GM18517 (cell line): Measurements from ENCODE around the gene ZDHHC16.
"Not testable (repeated sequence)": the region's sequence is repeated elsewhere in the genome, so short reads cannot be mapped to it uniquely, and the experiment has no call there.

Source experiments
- ATAC-seq: cut with Tn5 transposase; IDR thresholded peaks from one replicate; pipeline ENCODE4 v1.9.1; 2021; ENCODE audit warnings: mild to moderate bottlenecking, moderate library complexity; ENCODE audit not compliant: unreplicated experiment

Gene ZDHHC16

DNA sequence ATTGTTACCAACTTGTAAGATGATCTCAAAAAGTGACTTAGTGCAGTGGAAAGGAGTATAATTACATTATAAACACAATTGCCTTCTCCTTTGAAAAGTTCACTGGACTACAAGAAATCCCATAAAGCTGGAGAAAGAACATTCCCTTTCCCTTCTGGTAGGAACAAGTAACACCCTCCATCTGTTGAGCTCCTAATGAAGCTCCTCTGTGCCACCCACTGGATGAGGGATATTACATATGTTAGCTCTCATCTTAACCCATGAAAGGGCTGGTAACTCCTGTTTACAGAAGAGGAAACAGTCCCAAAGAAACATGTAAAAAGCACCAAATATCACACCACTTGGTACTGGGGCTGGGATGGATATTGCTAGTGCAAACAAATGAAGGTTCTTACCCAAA, 11.9 kb upstream of the ZDHHC16 start:
- no peak for ATAC-seq

- no peak for ATAC-seq
Observed at GRCh38 chr10:97434557-97434956, 11.4 kb upstream of the ZDHHC16 start.

DNA sequence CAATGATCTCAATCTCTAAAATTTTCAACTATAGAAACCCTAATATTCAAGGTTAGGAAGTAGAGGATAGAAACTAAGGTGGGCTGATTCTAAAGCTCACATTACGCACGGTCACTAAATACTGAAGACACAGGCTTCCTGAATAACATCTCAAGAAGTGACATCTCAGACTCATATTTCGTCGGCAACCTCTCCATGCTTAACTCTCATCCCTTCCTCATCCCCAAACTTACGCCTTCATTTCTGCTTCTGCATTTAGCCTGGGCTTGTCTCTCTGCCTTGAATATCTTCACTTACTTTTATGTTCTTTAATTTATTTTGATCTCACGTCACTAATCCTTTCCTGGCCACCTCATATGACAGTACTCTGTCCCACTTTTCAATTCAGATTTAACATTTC, 10.8 kb upstream of the ZDHHC16 start:
- ATAC-seq, result no peak

GRCh38 chr10:97442277-97442676, 3.7 kb upstream of the ZDHHC16 start:
- no peak for ATAC-seq

GRCh38 chr10:97444212-97444611, 1.8 kb upstream of the ZDHHC16 start:
- no peak for ATAC-seq

DNA sequence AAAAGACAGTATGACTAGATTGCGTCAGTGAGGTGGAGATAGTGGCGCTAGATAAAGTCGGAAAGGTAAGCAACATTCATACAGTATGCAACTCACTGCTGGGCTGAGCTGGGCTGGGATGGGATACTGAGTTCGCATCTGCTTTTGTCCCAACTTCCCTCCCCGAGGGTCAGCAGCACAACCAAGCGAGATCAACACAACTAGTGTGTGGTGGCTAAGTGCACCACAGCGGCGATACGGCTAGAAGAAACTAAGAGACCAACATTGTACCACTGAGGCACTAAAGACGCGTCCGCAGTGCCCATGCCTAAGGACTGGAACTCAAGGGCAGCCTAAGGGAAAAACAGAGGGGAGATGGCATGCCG, 636 bp upstream of the ZDHHC16 start:
- no peak for ATAC-seq

- no peak for ATAC-seq
Observed at GRCh38 chr10:97450828-97451227, 4.9 kb downstream of the ZDHHC16 start.

- ATAC-seq, result no peak
Observed at GRCh38 chr10:97451605-97452004, 5.6 kb downstream of the ZDHHC16 start.

GRCh38 chr10:97452352-97452751, 6.4 kb downstream of the ZDHHC16 start:
- no peak for ATAC-seq

GRCh38 chr10:97454330-97455036, 8.5 kb downstream of the ZDHHC16 start:
- no peak for ATAC-seq

GRCh38 chr10:97456034-97456685, 10.2 kb downstream of the ZDHHC16 start:
- ATAC-seq, result no peak

- ATAC-seq, result no peak
Observed at GRCh38 chr10:97456686-97457065, 10.7 kb downstream of the ZDHHC16 start.

DNA sequence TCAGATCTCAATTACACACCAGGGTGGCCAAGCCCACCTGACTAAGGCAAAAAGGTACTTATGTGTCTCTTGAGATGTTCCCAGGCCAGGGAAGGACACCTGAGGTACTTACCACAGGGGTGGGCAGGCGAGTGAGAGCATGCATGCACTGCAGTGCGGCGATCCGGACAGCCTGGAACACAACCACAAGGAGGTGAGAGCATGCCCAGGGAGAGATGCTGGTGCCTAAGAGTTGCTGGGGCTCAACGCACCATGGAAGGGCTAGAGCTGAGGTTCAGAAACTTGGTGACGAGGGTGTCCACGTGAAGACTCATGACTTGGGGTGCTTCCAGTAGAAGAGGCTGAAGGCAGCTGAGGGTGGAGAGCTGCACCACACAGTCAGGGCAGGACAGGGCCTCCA, 13.1 kb downstream of the ZDHHC16 start:
- ATAC-seq, result no peak

GRCh38 chr10:97459933-97460332, 14.0 kb downstream of the ZDHHC16 start:
- no peak for ATAC-seq

- ATAC-seq, result no peak
Observed at GRCh38 chr10:97462309-97462708, 16.3 kb downstream of the ZDHHC16 start.

- ATAC-seq, result no peak
Observed at GRCh38 chr10:97463363-97464132, 17.6 kb downstream of the ZDHHC16 start.

DNA sequence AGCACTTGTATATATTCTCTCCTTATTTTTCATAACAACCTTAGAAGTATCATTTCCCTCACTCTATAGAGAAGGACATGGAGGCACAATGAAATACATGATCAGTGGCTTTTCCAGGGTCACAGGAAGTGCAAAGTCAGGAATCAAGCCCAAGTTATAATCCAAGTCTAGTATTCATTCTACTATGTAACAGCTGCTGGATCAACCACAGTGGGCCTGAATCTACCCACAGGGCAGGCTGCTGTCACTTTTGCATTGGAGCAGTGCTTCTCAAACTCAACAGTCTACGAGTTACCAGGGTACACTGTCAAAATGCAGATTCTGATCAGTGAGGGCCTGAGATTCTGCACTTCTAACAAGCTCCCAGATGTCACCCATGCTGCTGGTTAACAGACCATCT, 18.3 kb downstream of the ZDHHC16 start:
- no peak for ATAC-seq

DNA sequence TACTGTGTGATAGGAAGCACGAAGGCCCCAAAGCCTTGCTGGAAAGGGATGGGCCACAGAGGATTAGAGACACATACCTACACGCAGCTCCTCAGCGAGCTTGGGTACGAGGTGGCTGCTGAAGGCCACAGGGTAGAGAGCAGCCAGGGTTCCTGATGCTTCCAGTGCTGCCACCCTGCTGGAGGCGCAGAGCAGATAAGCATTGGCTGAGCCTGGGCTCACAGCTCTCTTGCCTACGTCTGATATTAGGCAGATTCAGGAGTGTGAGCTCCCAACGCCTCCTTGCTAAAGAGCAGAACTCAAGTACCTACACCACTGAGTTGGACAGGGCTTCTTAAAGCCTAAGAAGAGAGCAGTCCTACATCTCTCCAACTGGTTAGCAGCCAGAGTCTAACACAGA, 20.0 kb downstream of the ZDHHC16 start:
- no peak for ATAC-seq

- ATAC-seq, result no peak
Observed at GRCh38 chr10:97466755-97467154, 20.8 kb downstream of the ZDHHC16 start.

DNA sequence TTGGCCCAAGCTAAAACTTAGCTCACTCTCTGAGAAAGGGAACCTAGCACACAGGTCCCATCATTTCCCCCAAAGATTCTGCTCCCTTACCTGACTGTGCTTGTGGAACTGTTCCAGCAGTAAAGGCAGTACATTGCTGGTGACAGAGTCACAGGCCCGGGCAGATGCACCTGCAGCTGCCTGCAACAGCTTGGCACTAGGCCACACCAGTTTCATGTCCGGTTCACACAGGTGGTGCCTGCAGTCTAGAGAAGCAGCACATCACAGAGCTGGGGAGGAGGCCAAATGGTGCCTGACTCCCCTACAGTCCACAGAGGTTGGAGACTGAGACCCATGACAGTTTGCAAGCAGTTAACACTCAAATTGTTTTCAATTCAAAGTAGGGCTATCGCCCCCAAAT, 22.2 kb downstream of the ZDHHC16 start:
- ATAC-seq, result no peak

DNA sequence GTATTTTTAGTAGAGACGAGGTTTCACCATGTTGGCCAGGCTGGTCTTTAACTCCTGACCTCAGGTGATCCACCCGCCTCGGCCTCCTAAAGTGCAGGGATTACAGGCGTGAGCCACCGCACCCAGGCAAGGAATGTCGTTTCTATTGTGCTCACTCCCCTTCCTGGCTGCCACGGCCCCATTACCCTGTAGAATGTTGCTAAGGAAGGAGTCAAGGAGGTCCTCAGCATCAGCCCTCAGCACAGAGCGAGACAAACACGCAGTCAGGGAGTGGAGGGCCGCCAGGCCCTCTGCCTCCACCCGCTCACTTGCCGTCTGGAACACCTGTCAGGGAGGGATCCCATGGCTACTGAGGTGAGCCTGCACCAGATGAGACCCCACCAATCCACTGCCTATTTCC, 22.8 kb downstream of the ZDHHC16 start:
- ATAC-seq, result not testable (repeated sequence)

DNA sequence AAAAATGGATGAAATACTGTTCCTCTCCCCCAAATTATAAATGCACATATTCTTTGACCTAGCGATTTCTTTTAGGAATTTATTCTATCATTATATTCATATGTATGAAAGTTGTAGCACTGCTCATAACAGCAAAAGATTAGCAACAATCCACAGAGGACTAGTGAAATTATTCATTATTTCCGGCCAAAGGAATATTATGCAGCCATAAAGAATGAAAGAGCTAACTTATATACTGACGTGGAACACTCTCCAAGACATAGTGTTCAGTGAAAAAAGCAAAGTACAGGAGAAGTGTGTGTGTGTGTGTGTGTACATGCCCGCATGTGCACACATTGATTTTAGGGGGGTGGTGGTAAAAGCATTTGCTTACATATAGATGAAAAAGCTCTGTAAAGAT, 28.9 kb downstream of the ZDHHC16 start:
- ATAC-seq, result no peak
